Gastrocnemius medialis (tissue), 4 donors: ENCODE data around the gene NLGN1. TPM values are rescaled to one million over a fixed set of nuclear protein-coding genes. Genes with fewer than 3 reads are reported as not detected.
"Not testable (repeated sequence)": the region's sequence is repeated elsewhere in the genome, so short reads cannot be mapped to it uniquely, and the experiment has no call there.

Experiments used
- ATAC-seq, 2 donors: fragments of 150-250 bp; one replicate each; pipeline ENCODE4 v1.9.1; 2016
- DNase-seq, 2 donors: peaks; one replicate each; pipeline ENCODE4 v3.0.0-alpha.2; 2019
- H3K27ac ChIP-seq, 4 donors: fragments of 200-600 bp; sonication (generic); 1 replicate in 1 of 4; 2 replicates in 3 of 4; pipeline ENCODE4 v1.5.1; 2016 to 2018; ENCODE audit warnings: mild to moderate bottlenecking in 2 of 4, moderate library complexity in 1 of 4
- H3K27me3 ChIP-seq, 3 donors: fragments of 200-600 bp; sonication (generic) in 2 of 3; 1 replicate in 1 of 3; 2 replicates in 2 of 3; pipeline versions ENCODE4 v1.5.1 to v1.6.0; 2016 to 2019; ENCODE audit warnings: mild to moderate bottlenecking in 1 of 3, moderate library complexity in 1 of 3
- H3K36me3 ChIP-seq, 2 donors: fragments of 200-600 bp; sonication (generic) in 1 of 2; one replicate each; pipeline ENCODE4 v1.5.1; 2017 to 2018
- H3K4me1 ChIP-seq, 2 donors: fragments of 200-600 bp; sonication (generic) in 1 of 2; one replicate each; pipeline ENCODE4 v1.5.1; 2016 to 2017; ENCODE audit warnings: mild to moderate bottlenecking in 2 of 2
- H3K4me3 ChIP-seq, 4 donors: fragments of 200-600 bp; sonication (generic) in 3 of 4; 1 replicate in 1 of 4; 2 replicates in 3 of 4; pipeline ENCODE4 v1.5.1; 2016 to 2019; ENCODE audit warnings: mild to moderate bottlenecking in 2 of 4
- H3K9me3 ChIP-seq, 3 donors: fragments of 200-600 bp; sonication (generic) in 2 of 3; 1 replicate in 1 of 3; 2 replicates in 2 of 3; pipeline ENCODE4 v1.5.1; 2016 to 2019
- CTCF ChIP-seq, 5 experiments: fragments of 450-650 bp in 3 of 5; fragments of 200-600 bp in 2 of 5; sonication (generic) in 2 of 5; IDR thresholded peaks in 4 of 5; conservative IDR thresholded peaks in 1 of 5; 1 replicate in 4 of 5; 2 replicates in 1 of 5; pipeline ENCODE4 v1.5.1; 2016 to 2019; ENCODE audit warnings: antibody characterized with exemption in 5 of 5, mild to moderate bottlenecking in 3 of 5, moderate library complexity in 3 of 5
- POLR2A ChIP-seq, 2 donors: fragments of 450-650 bp; IDR thresholded peaks; one replicate each; pipeline ENCODE4 v1.6.1; 2017; ENCODE audit warnings: antibody characterized with exemption in 2 of 2, mild to moderate bottlenecking in 2 of 2, moderate library complexity in 2 of 2
- in situ Hi-C, 4 donors: fragments of 200-750 bp; cut with MboI; loops; one replicate each; pipeline versions ENCODE4 v1.15.0 to v1.8.0; 2017; ENCODE audit warnings: low sequenced_read_pairs in 4 of 4
- intact Hi-C: fragments of 100-400 bp; cut with DNase I; formaldehyde crosslinking; loops from one replicate; pipeline ENCODE4 v1.15.1; 2023; ENCODE audit warnings: low total_unique reads
- total RNA-seq, 4 donors: library from RNA; depleted of rRNA; stranded (reverse); fragments of >200 nt; gene quantifications; one replicate each; pipeline versions ENCODE4 v1.1.0 to v1.2.3, GENCODE V29; 2016

The NLGN1 gene
- total RNA-seq, 4 donors from 2014 or later: 0.52 to 1.9 (median 1.1) TPM

DNA sequence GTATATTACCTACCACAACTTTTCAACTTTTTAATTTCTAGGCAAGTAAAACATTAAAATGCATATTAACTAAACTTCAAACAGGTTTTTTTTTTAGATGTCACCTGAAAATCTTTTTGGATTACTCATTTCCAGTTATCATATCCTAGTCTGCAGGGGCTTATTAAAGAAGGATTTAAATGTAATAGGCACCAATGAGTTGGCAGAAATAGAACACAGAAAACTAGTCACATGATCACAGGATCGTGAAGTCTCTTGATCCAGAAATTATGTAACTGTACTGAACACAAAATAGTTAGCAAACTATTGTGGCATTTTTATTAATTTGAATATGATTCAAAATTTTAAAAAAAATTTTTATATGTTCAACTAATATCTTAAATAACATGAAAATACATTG, 807.2 kb downstream of the NLGN1 start:
- intact Hi-C loops: no loop called here
- ATAC-seq (no peak), DNase-seq (no peak)
- no peaks in the 10 kb centered on the region for H3K36me3 ChIP-seq
- no peaks in the 10 kb centered on the region for H3K4me1 ChIP-seq
- H3K27ac ChIP-seq: no peak overlapping the region
- H3K9me3 ChIP-seq: no peaks in the 10 kb centered on the region
- no peaks in the 10 kb centered on the region for H3K27me3 ChIP-seq
- TF ChIP-seq CTCF (IDR thresholded peaks at IDR 0.05 in 4 of 5, conservative IDR thresholded peaks at IDR 0.05 in 1 of 5) (no peak), POLR2A (IDR thresholded peaks at IDR 0.05) (no peak)
- in situ Hi-C loops: no loop called here
- H3K4me3 ChIP-seq: no peak overlapping the region

DNA sequence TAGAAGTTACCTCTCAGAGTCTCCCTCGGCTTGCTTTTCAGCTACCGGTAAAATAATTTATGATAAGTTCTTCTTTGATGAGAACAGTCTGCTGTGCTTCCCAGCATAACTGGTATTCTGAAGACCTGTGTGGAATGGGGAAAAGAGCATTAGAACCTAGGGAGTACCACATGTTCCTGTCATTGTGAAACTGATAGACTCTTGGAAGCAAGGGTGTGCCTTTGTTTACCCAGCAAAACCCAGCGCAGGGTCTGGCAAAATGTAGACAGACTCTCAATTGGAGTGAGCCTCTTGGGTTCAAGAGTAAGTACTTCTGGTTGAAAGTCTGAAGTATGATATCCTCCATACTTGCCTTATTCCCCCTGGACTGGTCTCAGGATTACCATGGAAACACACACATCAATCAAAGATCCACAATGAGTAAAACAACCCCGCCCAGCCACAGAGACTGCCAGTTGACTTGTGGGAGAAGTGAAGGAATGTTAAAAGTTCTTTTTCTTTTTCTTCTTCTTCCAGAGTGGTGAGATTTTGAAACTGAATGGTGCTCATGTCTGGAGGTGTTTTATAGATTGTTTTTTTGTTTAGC, 809.2 kb downstream of the NLGN1 start:
- no peaks in the 10 kb centered on the region for H3K36me3 ChIP-seq
- H3K4me3 ChIP-seq: no peak overlapping the region
- H3K27me3 ChIP-seq: no peaks in the 10 kb centered on the region
- no peak overlapping the region for H3K27ac ChIP-seq
- in situ Hi-C loops (no loop called here), intact Hi-C loops (no loop called here)
- H3K4me1 ChIP-seq: no peaks in the 10 kb centered on the region
- no peak for DNase-seq
- ATAC-seq: no peak
- TF ChIP-seq CTCF (IDR thresholded peaks at IDR 0.05 in 4 of 5, conservative IDR thresholded peaks at IDR 0.05 in 1 of 5) (no peak), POLR2A (IDR thresholded peaks at IDR 0.05) (no peak)
- H3K9me3 ChIP-seq: no peaks in the 10 kb centered on the region

DNA sequence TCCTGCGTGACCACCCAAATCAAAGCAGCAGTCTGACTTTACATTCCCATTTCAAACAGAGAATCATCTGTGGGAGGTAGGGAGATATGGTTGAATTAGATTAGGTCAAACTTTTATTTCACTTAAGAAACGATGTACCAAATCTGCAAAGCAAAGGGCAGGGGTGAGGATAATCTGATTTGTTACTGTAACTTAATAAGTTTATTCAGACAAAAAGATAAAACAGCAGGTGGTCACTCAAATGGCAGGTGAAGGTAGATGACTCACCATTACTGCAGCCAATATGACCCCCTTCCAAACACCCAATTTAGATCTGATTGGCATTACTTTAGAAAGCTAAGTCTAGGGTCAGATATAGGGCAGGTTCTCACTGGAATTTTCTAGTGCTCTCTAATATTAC, 810.6 kb downstream of the NLGN1 start:
- Histone ChIP-seq H3K9me3 (no peaks in the 10 kb centered on the region), H3K27me3 (no peaks in the 10 kb centered on the region), H3K4me3 (no peak overlapping the region), H3K36me3 (no peaks in the 10 kb centered on the region), H3K27ac (no peak overlapping the region), H3K4me1 (no peaks in the 10 kb centered on the region)
- TF ChIP-seq CTCF (IDR thresholded peaks at IDR 0.05 in 4 of 5, conservative IDR thresholded peaks at IDR 0.05 in 1 of 5) (no peak), POLR2A (IDR thresholded peaks at IDR 0.05) (no peak)
- in situ Hi-C loops (no loop called here), intact Hi-C loops (no loop called here)
- ATAC-seq (no peak), DNase-seq (no peak)

- H3K4me1 ChIP-seq, H3K4me3 ChIP-seq, in situ Hi-C loops, H3K27me3 ChIP-seq, H3K9me3 ChIP-seq, intact Hi-C loops, H3K36me3 ChIP-seq, H3K27ac ChIP-seq, DNase-seq, ATAC-seq: not testable (repeated sequence)
Observed at GRCh38 chr3:174211896-174212295, 814.4 kb downstream of the NLGN1 start.

GRCh38 chr3:174215456-174215855, 817.9 kb downstream of the NLGN1 start:
- intact Hi-C loops: no loop called here
- H3K4me3 ChIP-seq: no peak overlapping the region

More at GRCh38 chr3:174215456-174215855, 817.9 kb downstream of the NLGN1 start:
- ATAC-seq (no peak), DNase-seq (no peak)
- Histone ChIP-seq H3K36me3 (no peaks in the 10 kb centered on the region), H3K4me1 (no peaks in the 10 kb centered on the region), H3K27me3 (no peaks in the 10 kb centered on the region), H3K9me3 (no peaks in the 10 kb centered on the region), H3K27ac (no peak overlapping the region)
- in situ Hi-C loops: no loop called here
- no peak for TF ChIP-seq POLR2A (IDR thresholded peaks at IDR 0.05)
- no peak for TF ChIP-seq CTCF (IDR thresholded peaks at IDR 0.05 in 4 of 5, conservative IDR thresholded peaks at IDR 0.05 in 1 of 5)
